B cell (primary cell): ENCODE data around the gene THRB.

Source experiments
- CTCF ChIP-seq: fragments of 200-600 bp; IDR thresholded peaks from one replicate; pipeline ENCODE4 v1.8.0; 2022; ENCODE audit warnings: antibody characterized with exemption, mild to moderate bottlenecking
- EZH2 ChIP-seq: IDR thresholded peaks from 2 replicates; pipeline ENCODE4 v1.6.1; 2012; ENCODE audit warnings: borderline replicate concordance, low read depth, mild to moderate bottlenecking, moderate library complexity, low read length; ENCODE audit not compliant: insufficient read depth, poor library complexity, severe bottlenecking

DNA sequence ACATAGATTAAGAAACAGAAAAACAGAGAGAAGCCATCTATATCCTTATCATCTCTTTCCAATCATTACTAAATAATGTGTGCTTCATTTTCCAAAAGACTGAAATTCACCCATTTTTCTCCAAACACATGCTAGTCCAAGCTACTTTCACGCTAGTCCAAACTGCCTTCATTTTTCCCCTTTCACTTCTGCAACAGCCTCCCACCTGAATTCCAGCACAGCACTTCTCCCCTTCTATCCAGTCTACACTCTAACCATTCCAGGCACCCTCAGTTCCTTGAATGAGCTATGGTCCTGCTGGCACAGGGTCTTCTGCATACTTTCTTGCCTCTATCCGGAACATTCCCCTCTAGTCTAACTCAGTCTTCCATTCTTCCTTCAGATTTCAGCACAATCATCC lies 112.0 kb downstream of the THRB start:
- no peak for TF ChIP-seq CTCF
- no peak for TF ChIP-seq EZH2
